A673 (cell line): Measurements from ENCODE around the gene LAMA2. TPM values are rescaled to one million over a fixed set of nuclear protein-coding genes. Genes with fewer than 3 reads are reported as not detected.

Experiments used
- BruUV-seq: library from RNA; stranded (reverse); fragments of 400-500 nt; replicated peaks from 2 replicates; lab custom pipeline; 2021; lab: Mats Ljungman, UMichigan
- CTCF ChIA-PET: fragments of 300-600 bp; sonication (Branson Sonifier 250); formaldehyde crosslinking; loops from one replicate; lab custom pipeline; 2022; ENCODE audit warnings: antibody characterized with exemption; lab: Charles Lee
- POLR2A ChIA-PET: fragments of 300-600 bp; sonication (Branson Sonifier 250); formaldehyde crosslinking; loops from one replicate; lab custom pipeline; 2022; ENCODE audit warnings: antibody characterized with exemption; ENCODE audit not compliant: low non-redundant PET; lab: Charles Lee
- DNase-seq: peaks from one replicate; pipeline ENCODE4 v3.0.0-alpha.2; 2015; ENCODE audit warnings: low spot score
- H3K27ac ChIP-seq: fragments of 200-600 bp; sonication (generic); 2 replicates; pipeline ENCODE4 v1.5.1; 2016; ENCODE audit warnings: mixed run types, low read depth, mild to moderate bottlenecking, mixed read lengths, antibody characterized with exemption, low read length; ENCODE audit not compliant: poor library complexity, severe bottlenecking
- H3K27me3 ChIP-seq: fragments of 200-600 bp; sonication (generic); replicated peaks from 2 replicates; pipeline ENCODE4 v1.6.1; 2017; ENCODE audit warnings: mixed run types, low read depth, mild to moderate bottlenecking, mixed read lengths, antibody characterized with exemption, low read length; ENCODE audit not compliant: insufficient read depth, poor library complexity
- H3K36me3 ChIP-seq: fragments of 200-600 bp; sonication (generic); 2 replicates; pipeline ENCODE4 v1.6.1; 2016; ENCODE audit warnings: mixed run types, mild to moderate bottlenecking, mixed read lengths, antibody characterized with exemption, low read length; ENCODE audit not compliant: insufficient read depth, poor library complexity, severe bottlenecking
- H3K4me1 ChIP-seq: fragments of 200-600 bp; sonication (generic); 2 replicates; pipeline ENCODE4 v1.6.1; 2017; ENCODE audit warnings: mixed run types, mild to moderate bottlenecking, mixed read lengths, antibody characterized with exemption, low read length; ENCODE audit not compliant: insufficient read depth, poor library complexity, severe bottlenecking
- H3K4me3 ChIP-seq: fragments of 200-600 bp; sonication (generic); 2 replicates; pipeline ENCODE4 v1.5.1; 2016; ENCODE audit warnings: low read depth, mixed run types, mild to moderate bottlenecking, mixed read lengths, low read length; ENCODE audit not compliant: poor library complexity, severe bottlenecking
- H3K9me3 ChIP-seq: fragments of 200-600 bp; sonication (generic); 2 replicates; pipeline ENCODE4 v1.6.1; 2016; ENCODE audit warnings: mixed run types, low read depth, mild to moderate bottlenecking, mixed read lengths, antibody characterized with exemption, low read length; ENCODE audit not compliant: poor library complexity, severe bottlenecking
- EZH2 ChIP-seq: fragments of 200-600 bp; sonication (generic); IDR thresholded peaks from 2 replicates; pipeline ENCODE4 v1.6.1; 2017; ENCODE audit warnings: borderline replicate concordance, low read depth, mild to moderate bottlenecking, mixed read lengths, antibody characterized with exemption, low read length; ENCODE audit not compliant: poor library complexity, severe bottlenecking
- intact Hi-C: fragments of 100-400 bp; cut with micrococcal nuclease; formaldehyde crosslinking; loops from one replicate; pipeline ENCODE4 v1.10.0; 2022; ENCODE audit not compliant: unreplicated experiment
- total RNA-seq: library from RNA; stranded (reverse); gene quantifications from 2 replicates; pipeline ENCODE4 v1.2.3, GENCODE V29; 2021
- TF ChIP-seq, protein P1 (sequence below): fragments of 300-800, 200-600 bp; sonication (generic); conservative IDR thresholded peaks from 2 replicates; pipeline ENCODE4 v1.5.1; 2017; ENCODE audit warnings: low read depth, mild to moderate bottlenecking, antibody characterized with exemption, low read length, moderate library complexity, mixed read lengths

LAMA2 gene
- total RNA-seq, 1 experiment from 2014 or later = 2.2 TPM

DNA sequence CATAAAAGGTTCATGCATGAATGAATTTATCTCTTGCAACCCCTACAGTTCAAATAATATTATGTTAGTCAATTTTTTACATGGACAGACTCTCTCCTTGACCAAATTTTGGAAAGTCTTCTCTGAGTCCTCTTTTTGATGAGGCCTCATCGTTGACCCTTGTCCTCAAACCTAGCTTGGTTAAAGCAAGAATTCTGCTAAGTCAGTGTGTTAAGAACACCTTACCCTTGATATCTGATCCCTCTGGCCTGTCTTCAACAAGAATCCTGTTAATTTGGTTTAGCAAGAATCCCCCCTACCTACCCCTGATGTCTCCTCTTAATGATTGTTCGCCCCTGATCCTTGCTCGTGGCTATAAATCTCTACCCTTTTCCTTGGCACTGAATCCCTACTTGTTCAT, 301.4 kb downstream of the LAMA2 start:
- CTCF ChIA-PET = no interaction called here
- peaks cover 24% of the 10 kb centered on the region for H3K4me1 ChIP-seq
- POLR2A ChIA-PET = no interaction called here
- no peak for TF ChIP-seq EZH2
- TF ChIP-seq, protein P1, sequence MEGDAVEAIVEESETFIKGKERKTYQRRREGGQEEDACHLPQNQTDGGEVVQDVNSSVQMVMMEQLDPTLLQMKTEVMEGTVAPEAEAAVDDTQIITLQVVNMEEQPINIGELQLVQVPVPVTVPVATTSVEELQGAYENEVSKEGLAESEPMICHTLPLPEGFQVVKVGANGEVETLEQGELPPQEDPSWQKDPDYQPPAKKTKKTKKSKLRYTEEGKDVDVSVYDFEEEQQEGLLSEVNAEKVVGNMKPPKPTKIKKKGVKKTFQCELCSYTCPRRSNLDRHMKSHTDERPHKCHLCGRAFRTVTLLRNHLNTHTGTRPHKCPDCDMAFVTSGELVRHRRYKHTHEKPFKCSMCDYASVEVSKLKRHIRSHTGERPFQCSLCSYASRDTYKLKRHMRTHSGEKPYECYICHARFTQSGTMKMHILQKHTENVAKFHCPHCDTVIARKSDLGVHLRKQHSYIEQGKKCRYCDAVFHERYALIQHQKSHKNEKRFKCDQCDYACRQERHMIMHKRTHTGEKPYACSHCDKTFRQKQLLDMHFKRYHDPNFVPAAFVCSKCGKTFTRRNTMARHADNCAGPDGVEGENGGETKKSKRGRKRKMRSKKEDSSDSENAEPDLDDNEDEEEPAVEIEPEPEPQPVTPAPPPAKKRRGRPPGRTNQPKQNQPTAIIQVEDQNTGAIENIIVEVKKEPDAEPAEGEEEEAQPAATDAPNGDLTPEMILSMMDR = no peak
- no TSS peak for BruUV-seq
- intact Hi-C loops = no loop called here
- H3K4me3 ChIP-seq = no peak overlapping the region
- no peak for DNase-seq
- no peaks in the 10 kb centered on the region for H3K27me3 ChIP-seq
- no peak overlapping the region for H3K27ac ChIP-seq
- H3K9me3 ChIP-seq = no peaks in the 10 kb centered on the region
- H3K36me3 ChIP-seq = no peaks in the 10 kb centered on the region

DNA sequence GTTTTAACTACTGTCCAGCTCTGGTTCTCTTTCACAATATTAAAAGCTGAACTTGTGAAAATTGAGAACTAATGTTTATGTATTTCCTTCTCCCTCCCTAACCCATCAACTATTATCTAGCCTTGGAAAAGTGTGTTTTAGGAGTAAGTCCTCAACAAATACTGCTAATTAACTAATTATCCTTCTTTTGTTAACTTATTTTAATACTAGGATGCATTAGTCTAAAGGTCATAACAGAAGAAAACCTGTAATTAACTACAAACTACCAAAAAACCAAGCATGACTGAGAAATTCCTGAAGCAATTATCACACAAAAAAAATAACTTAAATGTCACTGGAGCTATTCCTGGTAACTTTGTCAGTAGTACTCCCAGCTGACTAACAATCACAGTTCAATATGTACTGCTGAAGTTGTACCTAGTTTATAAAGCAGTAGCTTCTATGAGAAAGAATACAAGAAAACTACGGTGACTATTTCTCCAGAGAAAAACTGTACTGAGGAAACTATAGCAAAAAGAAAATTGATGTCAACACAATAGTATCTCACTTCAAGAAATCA, 301.9 kb downstream of the LAMA2 start:
- no peak for DNase-seq
- H3K9me3 ChIP-seq = no peaks in the 10 kb centered on the region
- H3K27ac ChIP-seq = no peak overlapping the region
- ChIA-PET CTCF (no interaction called here), POLR2A (no interaction called here)
- no peak for TF ChIP-seq EZH2
- TF ChIP-seq, protein P1 = no peak
- BruUV-seq = no TSS peak
- intact Hi-C loops = no loop called here
- no peaks in the 10 kb centered on the region for H3K36me3 ChIP-seq
- peaks cover 24% of the 10 kb centered on the region for H3K4me1 ChIP-seq
- H3K4me3 ChIP-seq = no peak overlapping the region
- no peaks in the 10 kb centered on the region for H3K27me3 ChIP-seq

DNA sequence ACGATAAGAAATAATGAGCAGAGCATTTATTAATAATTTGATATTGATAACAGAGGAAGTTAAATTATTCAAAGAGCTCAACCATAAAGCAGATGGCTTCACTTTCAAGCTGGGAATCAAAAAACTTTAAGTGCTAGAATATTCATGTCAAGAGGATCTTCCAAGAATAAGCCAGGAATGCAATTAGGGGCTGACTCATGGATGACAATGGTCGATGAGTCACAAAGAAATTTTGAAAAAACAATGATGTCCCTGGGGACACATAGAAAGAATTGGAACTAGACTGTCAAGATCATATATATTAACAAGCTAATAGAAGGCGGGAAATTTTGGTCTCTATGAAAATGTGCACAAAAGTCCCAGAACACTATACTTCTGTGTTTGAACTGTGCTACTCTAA, 304.1 kb downstream of the LAMA2 start:
- no peaks in the 10 kb centered on the region for H3K9me3 ChIP-seq
- no peaks in the 10 kb centered on the region for H3K27me3 ChIP-seq
- H3K4me1 ChIP-seq = peaks cover 24% of the 10 kb centered on the region
- TF ChIP-seq, protein P1 = no peak
- no peak for TF ChIP-seq EZH2
- no peaks in the 10 kb centered on the region for H3K36me3 ChIP-seq
- no TSS peak for BruUV-seq
- POLR2A ChIA-PET = interaction anchor here (0.5 to 0.8 kb wide), 2 partner anchors 9 to 732 kb away, joined by 3 read pairs; no protein-coding TSS in a partner anchor
- peak; percentile 84 for DNase-seq
- H3K27ac ChIP-seq = no peak overlapping the region
- CTCF ChIA-PET = no interaction called here
- intact Hi-C loops = no loop called here
- H3K4me3 ChIP-seq = no peak overlapping the region
